Smooth muscle cell (in vitro differentiated cells): ENCODE data around the gene C7orf25. TPM values are rescaled to one million over a fixed set of nuclear protein-coding genes. Genes with fewer than 3 reads are reported as not detected.
A peak's percentile ranks its signal among the peaks of the same experiment; 100 is the strongest.

Experiments
- DNase-seq: peaks from one replicate; lab custom pipeline; 2025; ENCODE audit not compliant: unreplicated experiment; lab: John Stamatoyannopoulos, UW
- H2AFZ ChIP-seq: fragments of 200-600 bp; sonication (generic); 2 replicates; pipeline ENCODE4 v1.6.0; 2016; ENCODE audit warnings: antibody characterized with exemption, low read depth, mild to moderate bottlenecking
- H3F3A ChIP-seq: fragments of 200-600 bp; sonication (generic); 2 replicates; pipeline ENCODE4 v1.6.0; 2017; ENCODE audit warnings: antibody characterized with exemption, low read depth
- H3K27ac ChIP-seq: fragments of 200-600 bp; sonication (generic); 2 replicates; pipeline ENCODE4 v1.5.1; 2016; ENCODE audit warnings: low read depth, mild to moderate bottlenecking
- H3K27me3 ChIP-seq: fragments of 200-600 bp; sonication (generic); 2 replicates; pipeline ENCODE4 v1.6.1; 2016; ENCODE audit warnings: low read depth, mild to moderate bottlenecking
- H3K36me3 ChIP-seq: fragments of 200-600 bp; sonication (generic); 2 replicates; pipeline ENCODE4 v1.5.1; 2016; ENCODE audit warnings: low read depth
- H3K4me1 ChIP-seq: fragments of 200-600 bp; sonication (generic); 2 replicates; pipeline ENCODE4 v1.5.1; 2016; ENCODE audit warnings: low read depth
- H3K4me2 ChIP-seq: fragments of 200-600 bp; sonication (generic); 2 replicates; pipeline ENCODE4 v1.6.0; 2016; ENCODE audit warnings: mild to moderate bottlenecking
- H3K4me3 ChIP-seq: fragments of 200-600 bp; sonication (generic); 2 replicates; pipeline ENCODE4 v1.5.1; 2016; ENCODE audit warnings: mild to moderate bottlenecking
- H3K79me2 ChIP-seq: fragments of 200-600 bp; sonication (generic); 2 replicates; pipeline ENCODE4 v1.6.0; 2016; ENCODE audit warnings: low read depth, mild to moderate bottlenecking
- H3K9ac ChIP-seq: fragments of 200-600 bp; sonication (generic); 2 replicates; pipeline ENCODE4 v1.6.0; 2016; ENCODE audit warnings: low read depth
- H3K9me3 ChIP-seq: fragments of 200-600 bp; sonication (generic); replicated peaks from 2 replicates; pipeline ENCODE4 v1.5.1; 2016; ENCODE audit warnings: low read depth
- H4K20me1 ChIP-seq: fragments of 200-600 bp; sonication (generic); 2 replicates; pipeline ENCODE4 v1.6.0; 2016; ENCODE audit warnings: low read depth
- WGBS: methylation state at CpG from one replicate; pipeline ENCODE4 v1.1.7; 2016; ENCODE audit warnings: low lambda C conversion rate; 5-methylcytosine and 5-hydroxymethylcytosine counted together
- polyA plus RNA-seq: library from polyadenylated mRNA; unstranded; fragments of >200 nt; fragmentation: Nextera tagmentation; extraction: Ambion mirVana; gene quantifications from 2 replicates; pipeline ENCODE4 v1.2.1, GENCODE V29; 2016
- total RNA-seq: library from RNA; depleted of rRNA; stranded (reverse); fragments of >200 nt; gene quantifications from 2 replicates; pipeline ENCODE4 v1.2.3, GENCODE V29; 2014
- TF ChIP-seq, protein P1 (sequence below): fragments of 200-600 bp; sonication (generic); IDR thresholded peaks from 2 replicates; pipeline ENCODE4 v1.5.1; 2017; ENCODE audit warnings: borderline replicate concordance, mild to moderate bottlenecking, antibody characterized with exemption; ENCODE audit not compliant: insufficient read depth, poor library complexity, severe bottlenecking

C7orf25 gene
- total and polyA plus RNA-seq, 2 experiments from 2014 or later, result 2.2 to 7.4 TPM

DNA sequence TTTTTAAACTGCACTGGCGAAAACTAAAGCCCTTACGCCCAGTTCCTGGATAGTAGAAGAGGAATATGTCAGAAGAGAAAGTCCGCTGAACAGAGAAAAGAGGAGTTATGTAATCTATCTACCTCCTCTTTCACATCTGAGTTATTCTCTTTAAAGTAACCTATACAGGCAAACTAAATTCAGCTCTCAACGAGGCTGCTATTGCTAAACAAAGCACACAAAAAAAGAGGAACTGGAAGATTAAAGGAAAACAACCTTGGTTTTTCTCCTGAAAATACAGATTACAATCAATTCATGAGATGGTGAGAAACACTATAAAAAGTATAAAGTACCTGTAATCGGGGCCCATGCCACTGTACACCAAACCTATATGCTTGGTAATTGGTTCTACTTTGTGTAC lies 14.3 kb upstream of the C7orf25 start:
- Histone ChIP-seq H3K9me3 (no peaks in the 10 kb centered on the region), H3K4me3 (no peak overlapping the region), H4K20me1 (peaks cover 46% of the 10 kb centered on the region), H3K27ac (peak overlapping the region; percentile 14), H3K4me2 (no peak overlapping the region), H3F3A (no peaks in the 10 kb centered on the region), H3K79me2 (peaks cover 56% of the 10 kb centered on the region), H3K36me3 (peaks cover 39% of the 10 kb centered on the region), H2AFZ (no peak overlapping the region), H3K9ac (no peak overlapping the region), H3K4me1 (peaks cover 16% of the 10 kb centered on the region), H3K27me3 (no peaks in the 10 kb centered on the region)
- TF ChIP-seq, protein P1, sequence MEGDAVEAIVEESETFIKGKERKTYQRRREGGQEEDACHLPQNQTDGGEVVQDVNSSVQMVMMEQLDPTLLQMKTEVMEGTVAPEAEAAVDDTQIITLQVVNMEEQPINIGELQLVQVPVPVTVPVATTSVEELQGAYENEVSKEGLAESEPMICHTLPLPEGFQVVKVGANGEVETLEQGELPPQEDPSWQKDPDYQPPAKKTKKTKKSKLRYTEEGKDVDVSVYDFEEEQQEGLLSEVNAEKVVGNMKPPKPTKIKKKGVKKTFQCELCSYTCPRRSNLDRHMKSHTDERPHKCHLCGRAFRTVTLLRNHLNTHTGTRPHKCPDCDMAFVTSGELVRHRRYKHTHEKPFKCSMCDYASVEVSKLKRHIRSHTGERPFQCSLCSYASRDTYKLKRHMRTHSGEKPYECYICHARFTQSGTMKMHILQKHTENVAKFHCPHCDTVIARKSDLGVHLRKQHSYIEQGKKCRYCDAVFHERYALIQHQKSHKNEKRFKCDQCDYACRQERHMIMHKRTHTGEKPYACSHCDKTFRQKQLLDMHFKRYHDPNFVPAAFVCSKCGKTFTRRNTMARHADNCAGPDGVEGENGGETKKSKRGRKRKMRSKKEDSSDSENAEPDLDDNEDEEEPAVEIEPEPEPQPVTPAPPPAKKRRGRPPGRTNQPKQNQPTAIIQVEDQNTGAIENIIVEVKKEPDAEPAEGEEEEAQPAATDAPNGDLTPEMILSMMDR, result no peak
- no peak for DNase-seq
- 92% methylated on average over 5 of the region's 5 CpGs for WGBS

DNA sequence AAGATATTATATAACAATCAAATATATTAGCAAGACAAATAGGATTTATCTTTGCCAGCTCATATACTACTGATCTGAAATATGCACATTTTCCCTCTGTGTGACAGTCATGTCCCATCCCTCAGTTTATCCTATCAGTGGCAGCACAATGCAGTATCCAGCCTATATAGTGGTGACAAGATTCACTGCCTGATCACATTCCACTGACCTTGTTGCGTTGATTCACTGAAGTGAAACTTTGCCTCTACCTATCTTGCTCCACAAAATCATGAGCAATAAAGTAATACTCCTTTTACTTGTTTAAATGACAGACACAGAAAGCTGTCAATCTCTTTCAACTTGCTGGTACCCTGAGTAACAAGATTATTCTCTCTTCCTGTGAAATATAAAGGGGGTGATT lies 13.8 kb upstream of the C7orf25 start:
- peaks cover 10% of the 10 kb centered on the region for H3K4me1 ChIP-seq
- peak overlapping the region; percentile 14 for H3K27ac ChIP-seq
- H3K4me3 ChIP-seq, result no peak overlapping the region
- WGBS, result 85% methylated on average over 1 of the region's 1 CpG
- no peaks in the 10 kb centered on the region for H3F3A ChIP-seq
- TF ChIP-seq, protein P1, result no peak
- no peak for DNase-seq
- no peak overlapping the region for H3K4me2 ChIP-seq
- no peaks in the 10 kb centered on the region for H3K9me3 ChIP-seq
- no peak overlapping the region for H3K9ac ChIP-seq
- no peak overlapping the region for H2AFZ ChIP-seq
- H3K27me3 ChIP-seq, result no peaks in the 10 kb centered on the region
- H4K20me1 ChIP-seq, result peaks cover 40% of the 10 kb centered on the region
- H3K36me3 ChIP-seq, result peaks cover 40% of the 10 kb centered on the region
- H3K79me2 ChIP-seq, result peaks cover 50% of the 10 kb centered on the region

DNA sequence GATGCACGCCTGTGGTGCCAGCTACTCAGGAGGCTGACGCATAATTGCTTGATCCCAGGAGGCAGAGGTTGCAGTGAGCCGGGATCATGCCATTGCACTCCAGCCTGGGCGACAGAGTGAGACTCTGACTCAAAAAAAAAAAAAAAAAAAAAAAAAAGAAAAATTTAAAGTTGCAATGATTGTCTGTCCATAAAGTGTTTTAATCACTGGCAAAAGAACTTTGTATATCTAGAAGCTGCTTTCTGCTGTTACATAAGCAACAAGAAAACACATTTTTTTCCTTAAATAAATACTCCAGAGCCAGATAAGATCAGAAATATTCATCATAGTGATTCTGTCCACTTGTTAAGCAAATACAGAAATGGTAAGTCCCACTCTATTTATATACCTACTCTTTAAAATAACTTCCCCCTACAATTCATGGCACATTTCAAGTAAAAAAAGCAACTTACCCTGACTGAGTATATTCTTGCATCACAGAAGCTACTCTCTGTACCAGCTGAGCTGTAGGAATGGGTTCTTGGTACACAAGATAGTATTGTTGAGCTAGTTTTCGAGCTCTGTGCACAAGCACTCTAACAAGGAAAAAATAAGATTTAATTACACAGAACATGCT lies 12.5 kb upstream of the C7orf25 start:
- no peak overlapping the region for H2AFZ ChIP-seq
- no peak overlapping the region for H3K4me2 ChIP-seq
- no peaks in the 10 kb centered on the region for H3F3A ChIP-seq
- H3K4me3 ChIP-seq, result no peak overlapping the region
- TF ChIP-seq, protein P1, result no peak
- H3K4me1 ChIP-seq, result peaks cover 4% of the 10 kb centered on the region
- WGBS, result 94% methylated on average over 5 of the region's 5 CpGs
- peaks cover 49% of the 10 kb centered on the region for H3K36me3 ChIP-seq
- H4K20me1 ChIP-seq, result peaks cover 27% of the 10 kb centered on the region
- H3K27ac ChIP-seq, result no peak overlapping the region
- peaks cover 37% of the 10 kb centered on the region for H3K79me2 ChIP-seq
- no peak overlapping the region for H3K9ac ChIP-seq
- DNase-seq, result no peak
- no peaks in the 10 kb centered on the region for H3K27me3 ChIP-seq
- no peaks in the 10 kb centered on the region for H3K9me3 ChIP-seq
